A549 (cell line): ENCODE data around the gene UGT2B15.

Source experiments
- CTCF ChIP-seq: fragments of >200 bp; sonication (Bioruptor Twin); formaldehyde crosslinking; IDR thresholded peaks from 3 replicates; pipeline ENCODE4 v1.5.1; 2016
- ELK1 ChIP-seq: fragments of 150-350 bp; IDR thresholded peaks from 2 replicates; pipeline ENCODE4 v1.6.1; 2014; ENCODE audit warnings: low read depth, mild to moderate bottlenecking, low read length
- EP300 ChIP-seq, 2 experiments: fragments of >200 bp; sonication (Bioruptor Twin); formaldehyde crosslinking; IDR thresholded peaks; 2 replicates in 1 of 2; 3 replicates in 1 of 2; pipeline ENCODE4 v1.6.1; 2016 to 2017
- JUN ChIP-seq, 2 experiments: fragments of >200 bp; sonication (Bioruptor Twin); formaldehyde crosslinking; IDR thresholded peaks; 2 replicates in 1 of 2; 3 replicates in 1 of 2; pipeline ENCODE4 v1.6.1; 2016 to 2017
- JUNB ChIP-seq: fragments of >200 bp; sonication (Bioruptor Twin); formaldehyde crosslinking; IDR thresholded peaks from 2 replicates; pipeline ENCODE4 v1.6.1; 2016
- POLR2A ChIP-seq: IDR thresholded peaks from 2 replicates; pipeline ENCODE4 v1.6.1; 2012; ENCODE audit warnings: mild to moderate bottlenecking, low read length

GRCh38 chr4:68606240-68606639 is 64.2 kb downstream of the UGT2B15 start:
- no peak for TF ChIP-seq CTCF
- TF ChIP-seq POLR2A: no peak
- TF ChIP-seq JUN (IDR thresholded peaks at IDR 0.05): no peak
- no peak for TF ChIP-seq JUNB
- no peak for TF ChIP-seq EP300 (IDR thresholded peaks at IDR 0.05)
- no peak for TF ChIP-seq ELK1
